Thyroid gland (tissue), 4 donors: ENCODE results near the gene FKRP. TPM values are rescaled to one million over a fixed set of nuclear protein-coding genes. Genes with fewer than 3 reads are reported as not detected.

Experiments used
- DNase-seq, 2 donors: peaks; one replicate each; pipeline ENCODE4 v3.0.0-alpha.2; 2019
- H3K27ac ChIP-seq, 3 donors: fragments of 200-600 bp; sonication (generic); 1 replicate in 2 of 3; 2 replicates in 1 of 3; pipeline ENCODE4 v1.5.1; 2016 to 2019; ENCODE audit warnings: mild to moderate bottlenecking in 1 of 3, moderate library complexity in 1 of 3
- H3K27me3 ChIP-seq: fragments of 200-600 bp; sonication (generic); one replicate; pipeline ENCODE4 v1.5.1; 2019
- H3K36me3 ChIP-seq, 2 donors: fragments of 200-600 bp; sonication (generic); one replicate each; pipeline ENCODE4 v1.5.1; 2016 to 2019
- H3K4me1 ChIP-seq, 2 donors: fragments of 200-600 bp; sonication (generic); one replicate each; pipeline ENCODE4 v1.5.1; 2017 to 2019
- H3K4me3 ChIP-seq, 3 donors: fragments of 200-600 bp; sonication (generic); replicated peaks in 1 of 3; 1 replicate in 2 of 3; 2 replicates in 1 of 3; pipeline ENCODE4 v1.5.1; 2016; ENCODE audit warnings: mild to moderate bottlenecking in 1 of 3
- H3K9me3 ChIP-seq: fragments of 200-600 bp; sonication (generic); one replicate; pipeline ENCODE4 v1.5.1; 2017
- POLR2A ChIP-seq, 2 donors: fragments of 450-650 bp; IDR thresholded peaks; one replicate each; pipeline ENCODE4 v1.6.1; 2017; ENCODE audit warnings: antibody characterized with exemption in 2 of 2, mild to moderate bottlenecking in 2 of 2, moderate library complexity in 1 of 2
- WGBS, 2 donors: methylation state at CpG; one replicate each; pipeline ENCODE4 v1.1.5; 2017; 5-methylcytosine and 5-hydroxymethylcytosine counted together
- intact Hi-C: fragments of 100-400 bp; cut with DNase I; formaldehyde crosslinking; loops from one replicate; pipeline ENCODE4 v1.15.1; 2023
- total RNA-seq, 4 donors: library from RNA; depleted of rRNA; stranded (reverse); fragments of >200 nt; gene quantifications; one replicate each; pipeline ENCODE4 v1.2.3, GENCODE V29; 2016
- TF ChIP-seq, protein P1 (sequence below), 6 experiments: fragments of 200-600 bp in 3 of 6; fragments of 450-650 bp in 3 of 6; sonication (generic) in 3 of 6; IDR thresholded peaks; one replicate each; pipeline ENCODE4 v1.5.1; 2016 to 2019; ENCODE audit warnings: antibody characterized with exemption in 6 of 6, mild to moderate bottlenecking in 2 of 6, inconsistent platforms in 1 of 6, moderate library complexity in 1 of 6

FKRP gene
- total RNA-seq, 4 donors from 2014 or later = 20.1 to 40.1 (median 23.1) TPM

DNA sequence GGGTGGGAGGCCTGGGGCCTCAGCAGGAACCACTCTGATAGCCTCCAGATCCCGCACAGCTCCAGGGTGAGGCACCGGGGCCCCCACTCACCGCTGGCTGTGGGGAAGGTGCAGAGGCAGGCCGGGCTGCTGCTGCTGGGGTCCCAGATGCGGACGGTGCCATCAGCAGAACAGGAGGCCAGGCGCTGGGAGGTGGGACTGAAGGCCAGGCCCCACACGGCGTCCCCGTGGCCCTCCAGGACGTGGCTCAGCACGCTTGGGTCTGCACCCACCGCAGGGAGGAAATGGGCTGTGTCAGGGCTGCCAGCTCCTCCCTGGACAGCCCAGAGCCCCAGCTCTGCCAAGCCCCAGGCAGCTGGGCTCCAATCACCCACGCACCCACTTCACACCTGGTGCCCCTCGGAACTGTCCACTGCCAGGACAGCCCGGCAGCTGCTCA lies 22.8 kb upstream of the FKRP start:
- Histone ChIP-seq H3K36me3 (peaks cover 66 to 68% of the 10 kb centered on the region in 2 donors), H3K27me3 (no peaks in the 10 kb centered on the region), H3K4me1 (peaks cover 0 to 7% of the 10 kb centered on the region in 2 donors), H3K4me3 (no peak overlapping the region), H3K27ac (no peak overlapping the region), H3K9me3 (no peaks in the 10 kb centered on the region)
- 83 to 93% methylated on average over 2 to 3 of the region's 16 CpGs for WGBS, 2 donors
- no peak for TF ChIP-seq POLR2A (IDR thresholded peaks at IDR 0.05)
- TF ChIP-seq, protein P1, sequence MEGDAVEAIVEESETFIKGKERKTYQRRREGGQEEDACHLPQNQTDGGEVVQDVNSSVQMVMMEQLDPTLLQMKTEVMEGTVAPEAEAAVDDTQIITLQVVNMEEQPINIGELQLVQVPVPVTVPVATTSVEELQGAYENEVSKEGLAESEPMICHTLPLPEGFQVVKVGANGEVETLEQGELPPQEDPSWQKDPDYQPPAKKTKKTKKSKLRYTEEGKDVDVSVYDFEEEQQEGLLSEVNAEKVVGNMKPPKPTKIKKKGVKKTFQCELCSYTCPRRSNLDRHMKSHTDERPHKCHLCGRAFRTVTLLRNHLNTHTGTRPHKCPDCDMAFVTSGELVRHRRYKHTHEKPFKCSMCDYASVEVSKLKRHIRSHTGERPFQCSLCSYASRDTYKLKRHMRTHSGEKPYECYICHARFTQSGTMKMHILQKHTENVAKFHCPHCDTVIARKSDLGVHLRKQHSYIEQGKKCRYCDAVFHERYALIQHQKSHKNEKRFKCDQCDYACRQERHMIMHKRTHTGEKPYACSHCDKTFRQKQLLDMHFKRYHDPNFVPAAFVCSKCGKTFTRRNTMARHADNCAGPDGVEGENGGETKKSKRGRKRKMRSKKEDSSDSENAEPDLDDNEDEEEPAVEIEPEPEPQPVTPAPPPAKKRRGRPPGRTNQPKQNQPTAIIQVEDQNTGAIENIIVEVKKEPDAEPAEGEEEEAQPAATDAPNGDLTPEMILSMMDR (IDR thresholded peaks at IDR 0.05) = no peak
- intact Hi-C loops = no loop called here
- DNase-seq = no peak

DNA sequence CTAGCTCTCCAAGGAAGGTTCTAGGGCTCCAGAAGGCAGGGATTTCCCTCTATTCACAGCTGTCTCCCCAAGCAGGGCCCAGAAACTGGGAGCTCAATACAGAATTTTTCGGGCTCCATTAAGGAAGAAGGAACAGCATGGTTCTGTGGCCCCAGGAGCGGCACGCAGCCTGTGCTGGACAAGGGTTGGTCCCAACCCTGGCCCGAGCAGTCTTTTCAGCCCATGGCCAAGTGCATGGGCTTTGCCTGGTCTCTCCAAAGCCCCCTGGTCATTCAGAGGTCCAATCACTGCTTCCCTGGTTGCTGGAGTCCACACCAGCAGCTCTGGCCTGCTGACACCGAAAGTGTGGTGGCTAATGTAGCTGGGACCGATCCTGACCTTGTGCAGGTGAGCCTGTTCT lies 22.4 kb upstream of the FKRP start:
- H3K36me3 ChIP-seq = peaks cover 66 to 73% of the 10 kb centered on the region in 2 donors
- 87 to 96% methylated on average over 4 to 6 of the region's 6 CpGs for WGBS, 2 donors

DNA sequence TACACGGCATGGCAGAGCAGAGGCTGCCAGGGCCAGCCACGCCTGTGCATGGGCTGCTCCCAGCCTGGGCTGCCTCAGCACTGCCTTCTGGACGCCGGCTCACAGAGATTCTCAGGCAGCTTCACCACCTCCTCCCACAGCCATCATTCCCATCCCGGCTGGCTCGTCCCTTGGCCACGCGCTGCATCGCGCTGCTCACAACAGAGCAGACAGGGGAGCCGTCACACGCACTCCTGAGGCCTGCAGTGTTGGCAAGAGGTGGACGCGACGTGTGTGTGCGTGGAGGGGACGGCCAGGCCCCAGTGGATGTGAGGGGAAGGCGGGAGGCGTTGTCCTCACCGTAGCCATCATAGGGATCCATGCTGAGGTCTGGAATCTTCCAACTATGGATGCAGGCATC lies 21.4 kb upstream of the FKRP start:
- Histone ChIP-seq H3K4me3 (no peak overlapping the region), H3K9me3 (no peaks in the 10 kb centered on the region), H3K27ac (no peak overlapping the region), H3K4me1 (no peaks in the 10 kb centered on the region), H3K36me3 (peaks cover 72 to 81% of the 10 kb centered on the region in 2 donors), H3K27me3 (no peaks in the 10 kb centered on the region)
- intact Hi-C loops = no loop called here
- no peak for TF ChIP-seq POLR2A (IDR thresholded peaks at IDR 0.05)
- TF ChIP-seq, protein P1 (IDR thresholded peaks at IDR 0.05) = no peak
- DNase-seq = no peak
- 90 to 92% methylated on average over 20 of the region's 20 CpGs for WGBS, 2 donors

More for the DNA sequence above, 22.4 kb upstream of the FKRP start:
- DNase-seq = no peak
- no peaks in the 10 kb centered on the region for H3K27me3 ChIP-seq
- intact Hi-C loops = no loop called here
- peaks cover 0 to 3% of the 10 kb centered on the region in 2 donors for H3K4me1 ChIP-seq
- no peak overlapping the region for H3K4me3 ChIP-seq
- no peaks in the 10 kb centered on the region for H3K9me3 ChIP-seq
- no peak for TF ChIP-seq POLR2A (IDR thresholded peaks at IDR 0.05)
- TF ChIP-seq, protein P1 (IDR thresholded peaks at IDR 0.05) = no peak
- no peak overlapping the region for H3K27ac ChIP-seq

DNA sequence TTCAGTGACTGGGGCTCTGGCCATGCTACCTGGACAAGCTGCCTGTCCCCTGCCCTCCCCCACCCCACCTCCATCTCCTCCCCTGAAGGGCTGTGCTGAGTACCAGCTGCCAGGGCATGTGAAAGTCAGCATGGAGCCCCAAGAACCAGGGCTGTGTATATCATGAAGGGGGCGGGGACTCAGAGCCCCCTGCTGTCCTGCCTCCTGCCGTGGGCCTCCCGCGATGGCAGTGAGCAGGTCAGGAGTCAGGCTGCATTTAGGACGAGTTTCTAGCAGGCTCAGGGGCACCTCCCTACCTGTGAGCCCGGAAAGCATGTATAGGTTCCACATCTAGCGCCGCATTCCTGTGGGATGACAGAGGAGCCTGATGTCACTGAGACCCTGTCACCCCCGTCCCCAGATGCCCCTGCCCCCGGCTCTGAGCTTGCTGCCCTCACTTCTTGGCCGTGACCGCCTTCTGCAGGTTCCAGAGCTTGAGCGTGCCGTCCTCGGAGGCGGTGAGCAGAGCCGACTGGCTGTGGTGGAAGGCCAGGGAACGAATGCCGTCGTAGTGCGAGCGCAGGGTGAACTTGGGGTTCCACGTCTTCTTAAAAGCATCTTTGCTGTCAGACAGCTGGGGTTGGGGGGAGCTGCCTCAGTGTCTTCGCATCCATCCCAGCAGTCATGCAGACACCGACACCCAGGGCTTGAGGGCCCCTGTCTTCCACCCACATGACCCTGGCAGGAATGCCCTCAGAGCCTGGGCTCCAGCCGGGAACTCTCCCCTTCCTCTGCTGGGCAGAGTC lies 20.6 kb upstream of the FKRP start:
- no peak for TF ChIP-seq POLR2A (IDR thresholded peaks at IDR 0.05)
- TF ChIP-seq, protein P1 (IDR thresholded peaks at IDR 0.05) = no peak
- intact Hi-C loops = no loop called here
- Histone ChIP-seq H3K27ac (no peak overlapping the region), H3K27me3 (no peaks in the 10 kb centered on the region), H3K4me1 (no peaks in the 10 kb centered on the region), H3K36me3 (peaks cover 73 to 84% of the 10 kb centered on the region in 2 donors), H3K9me3 (no peaks in the 10 kb centered on the region), H3K4me3 (no peak overlapping the region)
- DNase-seq = no peak
- WGBS, 2 donors = 93 to 96% methylated on average over 14 to 26 of the region's 26 CpGs

DNA sequence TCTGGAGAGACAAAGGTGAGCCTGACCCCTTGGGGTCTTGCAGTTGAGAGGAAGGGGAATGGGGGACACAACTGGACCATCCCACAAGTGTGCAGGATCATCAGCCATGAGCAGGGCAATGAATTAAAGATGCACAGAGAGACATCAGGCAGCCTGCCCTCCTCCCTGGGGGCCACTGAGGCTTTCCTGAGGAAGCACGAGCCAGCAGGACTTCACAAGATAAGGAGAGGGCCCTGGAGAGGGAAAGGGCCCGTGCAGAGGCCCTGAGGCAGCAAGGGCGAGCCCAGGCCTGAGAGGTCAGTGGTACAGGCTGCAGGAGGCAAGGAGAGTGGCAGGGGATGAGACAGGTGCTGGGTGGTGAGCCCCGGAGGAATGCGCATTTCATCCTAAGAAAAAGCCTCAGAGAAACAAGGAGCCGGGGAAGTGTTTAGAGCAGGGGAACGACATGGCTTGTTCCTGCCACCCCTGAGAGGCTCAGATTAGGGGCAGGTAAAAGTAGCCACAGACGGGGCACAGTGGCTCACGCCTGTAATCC lies 19.9 kb upstream of the FKRP start:
- H3K9me3 ChIP-seq = no peaks in the 10 kb centered on the region
- 78 to 92% methylated on average over 9 of the region's 9 CpGs for WGBS, 2 donors
- no peak for DNase-seq
- intact Hi-C loops = no loop called here
- H3K4me3 ChIP-seq = no peak overlapping the region
- no peaks in the 10 kb centered on the region for H3K4me1 ChIP-seq
- H3K27ac ChIP-seq = no peak overlapping the region
- no peaks in the 10 kb centered on the region for H3K27me3 ChIP-seq
- H3K36me3 ChIP-seq = peaks cover 75 to 83% of the 10 kb centered on the region in 2 donors
- TF ChIP-seq, protein P1 (IDR thresholded peaks at IDR 0.05) = no peak
- TF ChIP-seq POLR2A (IDR thresholded peaks at IDR 0.05) = no peak
